Measurements from ENCODE around the gene RABGAP1.

GRCh38 chr9:123090198-123090896 lies 149.5 kb downstream of the RABGAP1 start:
- TF ChIP-seq POLR2A (IDR thresholded peaks at IDR 0.05; ENCODE audit: low read depth, low read length) (no peak), NFYB (IDR thresholded peaks at IDR 0.05; ENCODE audit: insufficient read depth, low read depth, low read length) (no peak), POLR2AphosphoS5 (IDR thresholded peaks at IDR 0.05; ENCODE audit: low read length) (no peak), RAD51 (IDR thresholded peaks at IDR 0.05) (no peak), HCFC1 (IDR thresholded peaks at IDR 0.05; ENCODE audit: low read length) (no peak), SUZ12 (IDR thresholded peaks at IDR 0.05; ENCODE audit: unreplicated experiment) (no peak), RFX5 (IDR thresholded peaks at IDR 0.05; ENCODE audit: low read depth, low read length) (no peak)
- TF ChIP-seq, protein P1, sequence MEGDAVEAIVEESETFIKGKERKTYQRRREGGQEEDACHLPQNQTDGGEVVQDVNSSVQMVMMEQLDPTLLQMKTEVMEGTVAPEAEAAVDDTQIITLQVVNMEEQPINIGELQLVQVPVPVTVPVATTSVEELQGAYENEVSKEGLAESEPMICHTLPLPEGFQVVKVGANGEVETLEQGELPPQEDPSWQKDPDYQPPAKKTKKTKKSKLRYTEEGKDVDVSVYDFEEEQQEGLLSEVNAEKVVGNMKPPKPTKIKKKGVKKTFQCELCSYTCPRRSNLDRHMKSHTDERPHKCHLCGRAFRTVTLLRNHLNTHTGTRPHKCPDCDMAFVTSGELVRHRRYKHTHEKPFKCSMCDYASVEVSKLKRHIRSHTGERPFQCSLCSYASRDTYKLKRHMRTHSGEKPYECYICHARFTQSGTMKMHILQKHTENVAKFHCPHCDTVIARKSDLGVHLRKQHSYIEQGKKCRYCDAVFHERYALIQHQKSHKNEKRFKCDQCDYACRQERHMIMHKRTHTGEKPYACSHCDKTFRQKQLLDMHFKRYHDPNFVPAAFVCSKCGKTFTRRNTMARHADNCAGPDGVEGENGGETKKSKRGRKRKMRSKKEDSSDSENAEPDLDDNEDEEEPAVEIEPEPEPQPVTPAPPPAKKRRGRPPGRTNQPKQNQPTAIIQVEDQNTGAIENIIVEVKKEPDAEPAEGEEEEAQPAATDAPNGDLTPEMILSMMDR (IDR thresholded peaks at IDR 0.05 in 2 of 3, conservative IDR thresholded peaks at IDR 0.05 in 1 of 3; ENCODE audit: control insufficient read depth in 2 of 3, extremely low read depth in 1 of 3, insufficient read depth in 1 of 3, low read depth in 3 of 3, low read length in 3 of 3), result no peak
